Suprapubic skin (tissue), 4 donors: ENCODE data around the gene IL17RB. TPM values are rescaled to one million over a fixed set of nuclear protein-coding genes. Genes with fewer than 3 reads are reported as not detected.

ENCODE experiments used
- DNase-seq, 2 donors: peaks; one replicate each; pipeline ENCODE4 v3.0.0-alpha.2; 2019; ENCODE audit warnings: low spot score in 2 of 2
- H3K27ac ChIP-seq: fragments of 200-600 bp; sonication (generic); one replicate; pipeline ENCODE4 v1.5.1; 2019
- H3K27me3 ChIP-seq: fragments of 200-600 bp; sonication (generic); one replicate; pipeline ENCODE4 v1.5.1; 2019
- H3K36me3 ChIP-seq: fragments of 200-600 bp; sonication (generic); one replicate; pipeline ENCODE4 v1.5.1; 2019
- H3K4me1 ChIP-seq: fragments of 200-600 bp; sonication (generic); one replicate; pipeline ENCODE4 v1.5.1; 2019
- H3K4me3 ChIP-seq: fragments of 200-600 bp; sonication (generic); one replicate; pipeline ENCODE4 v1.5.1; 2019; ENCODE audit warnings: mild to moderate bottlenecking
- H3K9me3 ChIP-seq: fragments of 200-600 bp; sonication (generic); one replicate; pipeline ENCODE4 v1.5.1; 2019
- CTCF ChIP-seq, 2 donors: fragments of 200-600 bp in 1 of 2; fragments of 450-650 bp in 1 of 2; sonication (generic) in 1 of 2; IDR thresholded peaks; one replicate each; pipeline ENCODE4 v1.5.1; 2016 to 2019; ENCODE audit warnings: antibody characterized with exemption in 2 of 2, mild to moderate bottlenecking in 1 of 2, moderate library complexity in 1 of 2
- EP300 ChIP-seq: sonication (generic); formaldehyde crosslinking; IDR thresholded peaks from one replicate; pipeline ENCODE4 v1.6.1; 2017; ENCODE audit warnings: antibody characterized with exemption
- POLR2A ChIP-seq, 2 donors: fragments of 450-650 bp; IDR thresholded peaks; one replicate each; pipeline ENCODE4 v1.6.1; 2017; ENCODE audit warnings: antibody characterized with exemption in 2 of 2, mild to moderate bottlenecking in 2 of 2, moderate library complexity in 2 of 2
- POLR2AphosphoS5 ChIP-seq, 3 donors: sonication (generic); formaldehyde crosslinking; IDR thresholded peaks; one replicate each; pipeline ENCODE4 v1.6.1; 2017; ENCODE audit warnings: antibody characterized with exemption in 3 of 3
- WGBS: methylation state at CpG from one replicate; pipeline ENCODE4 v1.1.5; 2018; 5-methylcytosine and 5-hydroxymethylcytosine counted together
- total RNA-seq, 4 donors: library from RNA; depleted of rRNA; stranded (reverse); fragments of >200 nt; gene quantifications; one replicate each; pipeline ENCODE4 v1.1.0, GENCODE V29; 2016

Gene IL17RB
- total RNA-seq, 4 donors from 2014 or later: 1.7 to 5.1 (median 2.2) TPM

- TF ChIP-seq POLR2AphosphoS5 (IDR thresholded peaks at IDR 0.05) (no peak), CTCF (IDR thresholded peaks at IDR 0.05) (no peak), POLR2A (IDR thresholded peaks at IDR 0.05) (no peak), EP300 (no peak)
- no peaks in the 10 kb centered on the region for H3K27me3 ChIP-seq
- 67% methylated on average over 10 of the region's 10 CpGs for WGBS
- H3K36me3 ChIP-seq: peaks cover 64% of the 10 kb centered on the region
- peaks cover 18% of the 10 kb centered on the region for H3K4me1 ChIP-seq
- no peak for DNase-seq
- peak overlapping the region; percentile 64 for H3K4me3 ChIP-seq
- H3K9me3 ChIP-seq: no peaks in the 10 kb centered on the region
- no peak overlapping the region for H3K27ac ChIP-seq
Measured at GRCh38 chr3:53880396-53881345, 34.3 kb downstream of the IL17RB start.

GRCh38 chr3:53881691-53882593 lies 35.6 kb downstream of the IL17RB start, which contains the start of gene ACTR8:
Gene ACTR8, minus strand, starts transcription at chr3:53882152. Its CDS starts 51 bp downstream, at chr3:53882101.
- Histone ChIP-seq H3K4me3 (peak within 1 kb of the TSS; percentile 64), H3K4me1 (peaks cover 18% of the 10 kb centered on the region), H3K9me3 (no peaks in the 10 kb centered on the region), H3K27me3 (no peaks in the 10 kb centered on the region), H3K27ac (peak within 1 kb of the TSS; percentile 75), H3K36me3 (peaks cover 59% of the 10 kb centered on the region)
- 1% methylated on average over 42 of the region's 65 CpGs for WGBS
- peak; percentile 89 to 90 for DNase-seq
- TF ChIP-seq CTCF (IDR thresholded peaks at IDR 0.05) (peak in 1 of 2 donors; percentile 28), POLR2A (IDR thresholded peaks at IDR 0.05) (no peak), EP300 (no peak), POLR2AphosphoS5 (IDR thresholded peaks at IDR 0.05) (peak in 1 of 3 donors; percentile 24)

GRCh38 chr3:53883008-53883407 lies 36.6 kb downstream of the IL17RB start:
- DNase-seq: no peak
- peaks cover 18% of the 10 kb centered on the region for H3K4me1 ChIP-seq
- no peak overlapping the region for H3K4me3 ChIP-seq
- no peak overlapping the region for H3K27ac ChIP-seq
- TF ChIP-seq EP300 (no peak), POLR2AphosphoS5 (IDR thresholded peaks at IDR 0.05) (no peak), POLR2A (IDR thresholded peaks at IDR 0.05) (no peak), CTCF (IDR thresholded peaks at IDR 0.05) (no peak)
- H3K36me3 ChIP-seq: peaks cover 48% of the 10 kb centered on the region
- no peaks in the 10 kb centered on the region for H3K9me3 ChIP-seq
- no peaks in the 10 kb centered on the region for H3K27me3 ChIP-seq
- 75% methylated on average over 4 of the region's 4 CpGs for WGBS

GRCh38 chr3:53884623-53885022 lies 38.3 kb downstream of the IL17RB start:
- Histone ChIP-seq H3K9me3 (no peaks in the 10 kb centered on the region), H3K4me3 (no peak overlapping the region), H3K27me3 (no peaks in the 10 kb centered on the region), H3K36me3 (peaks cover 33% of the 10 kb centered on the region), H3K27ac (no peak overlapping the region), H3K4me1 (peaks cover 18% of the 10 kb centered on the region)
- no peak for DNase-seq
- TF ChIP-seq EP300 (no peak), POLR2A (IDR thresholded peaks at IDR 0.05) (no peak), CTCF (IDR thresholded peaks at IDR 0.05) (no peak), POLR2AphosphoS5 (IDR thresholded peaks at IDR 0.05) (no peak)
- WGBS: 88% methylated on average over 11 of the region's 11 CpGs
